ENCODE results near the gene PDE11A. TPM values are rescaled to one million over a fixed set of nuclear protein-coding genes. Genes with fewer than 3 reads are reported as not detected.

PDE11A gene
- total and polyA plus RNA-seq, 9 donors, result 0.15 to 2.0 (median 0.42) TPM; not detected in 1

GRCh38 chr2:177889818-177890460, 182.6 kb downstream of the PDE11A start:
- DNase-seq, result no peak
- Histone ChIP-seq H3K27ac (no peak overlapping the region), H3K9me3 (no peaks in the 10 kb centered on the region), H3K36me3 (no peaks in the 10 kb centered on the region), H3K4me3 (no peak overlapping the region), H3K27me3 (no peaks in the 10 kb centered on the region), H3K4me1 (ENCODE audit: insufficient read depth) (no peaks in the 10 kb centered on the region)
- intact Hi-C loops (cut with DNase I), result no loop called here
- WGBS, 3 donors, result 92 to 94% (median 92%) methylated on average over 1 of the region's 1 CpG
- no peak for TF ChIP-seq EP300 (IDR thresholded peaks at IDR 0.05)
- no peak for TF ChIP-seq POLR2A (IDR thresholded peaks at IDR 0.05)
- TF ChIP-seq, protein P1, sequence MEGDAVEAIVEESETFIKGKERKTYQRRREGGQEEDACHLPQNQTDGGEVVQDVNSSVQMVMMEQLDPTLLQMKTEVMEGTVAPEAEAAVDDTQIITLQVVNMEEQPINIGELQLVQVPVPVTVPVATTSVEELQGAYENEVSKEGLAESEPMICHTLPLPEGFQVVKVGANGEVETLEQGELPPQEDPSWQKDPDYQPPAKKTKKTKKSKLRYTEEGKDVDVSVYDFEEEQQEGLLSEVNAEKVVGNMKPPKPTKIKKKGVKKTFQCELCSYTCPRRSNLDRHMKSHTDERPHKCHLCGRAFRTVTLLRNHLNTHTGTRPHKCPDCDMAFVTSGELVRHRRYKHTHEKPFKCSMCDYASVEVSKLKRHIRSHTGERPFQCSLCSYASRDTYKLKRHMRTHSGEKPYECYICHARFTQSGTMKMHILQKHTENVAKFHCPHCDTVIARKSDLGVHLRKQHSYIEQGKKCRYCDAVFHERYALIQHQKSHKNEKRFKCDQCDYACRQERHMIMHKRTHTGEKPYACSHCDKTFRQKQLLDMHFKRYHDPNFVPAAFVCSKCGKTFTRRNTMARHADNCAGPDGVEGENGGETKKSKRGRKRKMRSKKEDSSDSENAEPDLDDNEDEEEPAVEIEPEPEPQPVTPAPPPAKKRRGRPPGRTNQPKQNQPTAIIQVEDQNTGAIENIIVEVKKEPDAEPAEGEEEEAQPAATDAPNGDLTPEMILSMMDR (IDR thresholded peaks at IDR 0.05), result no peak

- Histone ChIP-seq H3K9me3 (no peaks in the 10 kb centered on the region), H3K4me3 (no peak overlapping the region), H3K27me3 (no peaks in the 10 kb centered on the region), H3K4me1 (ENCODE audit: insufficient read depth) (no peaks in the 10 kb centered on the region), H3K36me3 (no peaks in the 10 kb centered on the region), H3K27ac (no peak overlapping the region)
- DNase-seq, result no peak
- no peak for TF ChIP-seq POLR2A (IDR thresholded peaks at IDR 0.05)
- intact Hi-C loops (cut with DNase I), result no loop called here
- WGBS, 3 donors, result 70 to 81% (median 71%) methylated on average over 2 of the region's 2 CpGs
These were observed 184.0 kb downstream of the PDE11A start for GRCh38 chr2:177888581-177888980.

DNA sequence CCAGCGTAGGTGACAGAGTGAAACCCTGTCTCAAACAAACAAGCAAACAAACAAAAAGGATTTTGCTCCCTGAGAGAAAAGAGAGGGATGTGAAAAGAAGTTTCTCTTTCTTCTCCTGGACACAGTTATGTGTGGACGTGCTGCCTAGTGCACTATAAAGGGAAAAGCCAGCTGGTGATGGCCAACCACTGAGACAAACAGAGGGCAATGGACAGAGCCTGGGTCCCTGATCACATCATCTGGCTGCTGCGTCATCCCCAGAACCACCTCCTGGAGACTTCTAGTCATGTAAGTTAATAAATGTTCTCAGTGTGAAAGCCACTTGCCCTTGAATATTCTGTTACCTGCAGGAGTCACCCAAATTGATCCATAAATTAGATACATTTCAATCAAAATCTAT, 184.9 kb downstream of the PDE11A start:
- Histone ChIP-seq H3K27ac (no peak overlapping the region), H3K27me3 (no peaks in the 10 kb centered on the region), H3K4me1 (ENCODE audit: insufficient read depth) (no peaks in the 10 kb centered on the region), H3K36me3 (no peaks in the 10 kb centered on the region), H3K9me3 (no peaks in the 10 kb centered on the region), H3K4me3 (no peak overlapping the region)
- intact Hi-C loops (cut with DNase I), result no loop called here
- DNase-seq, result no peak
- TF ChIP-seq, protein P1 (IDR thresholded peaks at IDR 0.05), result no peak
- TF ChIP-seq EP300 (IDR thresholded peaks at IDR 0.05) (no peak), POLR2A (IDR thresholded peaks at IDR 0.05) (no peak)
- WGBS, 3 donors, result 85 to 89% (median 88%) methylated on average over 3 of the region's 3 CpGs

DNA sequence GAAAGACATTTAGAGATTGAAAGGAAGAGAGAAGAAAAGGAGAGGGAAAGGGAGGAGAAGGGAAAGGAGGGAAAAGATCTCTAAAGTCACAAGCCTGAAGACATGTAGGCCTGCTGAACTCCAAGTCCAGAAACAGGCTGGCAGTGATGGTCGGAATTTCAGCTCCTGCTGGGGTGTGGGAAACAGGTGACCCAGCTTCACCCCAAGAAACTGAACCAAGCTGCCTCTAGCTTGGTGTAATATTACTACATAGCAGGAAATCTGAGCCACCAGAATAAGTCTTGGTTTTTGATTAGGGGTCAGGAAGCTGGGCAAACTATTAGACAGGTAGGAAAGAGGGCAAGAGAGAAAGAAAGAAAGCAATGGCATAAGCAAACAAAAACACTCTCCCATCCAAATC, 185.8 kb downstream of the PDE11A start:
- intact Hi-C loops (cut with DNase I), result no loop called here
- Histone ChIP-seq H3K4me1 (ENCODE audit: insufficient read depth) (no peaks in the 10 kb centered on the region), H3K4me3 (no peak overlapping the region), H3K9me3 (no peaks in the 10 kb centered on the region), H3K27me3 (no peaks in the 10 kb centered on the region), H3K27ac (no peak overlapping the region), H3K36me3 (no peaks in the 10 kb centered on the region)
- no peak for DNase-seq
- 87 to 96% (median 96%) methylated on average over 1 of the region's 1 CpG for WGBS, 3 donors
- TF ChIP-seq, protein P1 (IDR thresholded peaks at IDR 0.05), result no peak
- no peak for TF ChIP-seq EP300 (IDR thresholded peaks at IDR 0.05)
- no peak for TF ChIP-seq POLR2A (IDR thresholded peaks at IDR 0.05)

GRCh38 chr2:177885828-177886466, 186.6 kb downstream of the PDE11A start:
- Histone ChIP-seq H3K36me3 (no peaks in the 10 kb centered on the region), H3K9me3 (no peaks in the 10 kb centered on the region), H3K4me1 (ENCODE audit: insufficient read depth) (no peaks in the 10 kb centered on the region), H3K27me3 (no peaks in the 10 kb centered on the region), H3K4me3 (no peak overlapping the region), H3K27ac (no peak overlapping the region)
- DNase-seq, result no peak
- TF ChIP-seq EP300 (IDR thresholded peaks at IDR 0.05), result no peak
- TF ChIP-seq, protein P1 (IDR thresholded peaks at IDR 0.05), result no peak
- TF ChIP-seq POLR2A (IDR thresholded peaks at IDR 0.05), result no peak
- WGBS, 3 donors, result 66 to 74% (median 71%) methylated on average over 2 of the region's 2 CpGs
- intact Hi-C loops (cut with DNase I), result no loop called here
